ES-I3 (cell line): ENCODE measurements around the gene HSD17B10.
"Not testable (repeated sequence)": the region's sequence is repeated elsewhere in the genome, so short reads cannot be mapped to it uniquely, and the experiment has no call there.

Source experiments
- H3K36me3 ChIP-seq: 2 replicates; pipeline ENCODE4 v1.6.1; 2013; ENCODE audit warnings: mild to moderate bottlenecking, low read length, control low read depth, moderate library complexity; ENCODE audit not compliant: insufficient read depth
- H3K4me1 ChIP-seq: 2 replicates; pipeline ENCODE4 v1.6.1; 2013; ENCODE audit warnings: mild to moderate bottlenecking, control low read depth, low read length; ENCODE audit not compliant: insufficient read depth
- H3K9ac ChIP-seq: 2 replicates; pipeline ENCODE4 v1.6.1; 2013; ENCODE audit warnings: low read depth, mild to moderate bottlenecking, low read length, moderate library complexity
- H3K9me3 ChIP-seq: 2 replicates; pipeline ENCODE4 v1.6.1; 2013; ENCODE audit warnings: mild to moderate bottlenecking, low read length, moderate library complexity; ENCODE audit not compliant: control insufficient read depth, insufficient read depth

The HSD17B10 gene

GRCh38 chrX:53433651-53434639, at the start of gene HSD17B10:
HSD17B10 (minus strand) TSS chrX:53434370; CDS start chrX:53434345, 25 bp downstream.
- Histone ChIP-seq H3K36me3 (peaks cover 10% of the 10 kb centered on the region; the same call in 1 of the 2 replicates), H3K9me3 (no peaks in the 10 kb centered on the region), H3K4me1 (peaks cover 5% of the 10 kb centered on the region; the same call in 1 of the 2 replicates), H3K9ac (peak within 1 kb of the TSS; percentile 96)

GRCh38 chrX:53483416-53483815, 49.2 kb upstream of the HSD17B10 start:
- Histone ChIP-seq H3K9me3 (no peaks in the 10 kb centered on the region), H3K9ac (no peak overlapping the region), H3K36me3 (no peaks in the 10 kb centered on the region), H3K4me1 (peaks cover 5% of the 10 kb centered on the region; the same call in 1 of the 2 replicates)

- H3K36me3 ChIP-seq = no peaks in the 10 kb centered on the region
- no peaks in the 10 kb centered on the region for H3K9me3 ChIP-seq
- H3K4me1 ChIP-seq = peaks cover 5% of the 10 kb centered on the region; the same call in 1 of the 2 replicates
- H3K9ac ChIP-seq = no peak overlapping the region
These were observed 47.8 kb upstream of the HSD17B10 start for GRCh38 chrX:53481816-53482465.

GRCh38 chrX:53481093-53481492, 46.9 kb upstream of the HSD17B10 start:
- Histone ChIP-seq H3K9me3 (no peaks in the 10 kb centered on the region), H3K36me3 (no peaks in the 10 kb centered on the region), H3K4me1 (peaks cover 5% of the 10 kb centered on the region; the same call in 1 of the 2 replicates), H3K9ac (no peak overlapping the region)

- Histone ChIP-seq H3K9ac (no peak overlapping the region), H3K9me3 (no peaks in the 10 kb centered on the region), H3K4me1 (peaks cover 5% of the 10 kb centered on the region; the same call in 1 of the 2 replicates), H3K36me3 (no peaks in the 10 kb centered on the region)
These were observed 45.1 kb upstream of the HSD17B10 start for GRCh38 chrX:53479301-53479700.

- no peak overlapping the region for H3K9ac ChIP-seq
- peaks cover 5% of the 10 kb centered on the region; the same call in 1 of the 2 replicates for H3K4me1 ChIP-seq
- H3K36me3 ChIP-seq = no peaks in the 10 kb centered on the region
- no peaks in the 10 kb centered on the region for H3K9me3 ChIP-seq
These were observed 42.2 kb upstream of the HSD17B10 start for GRCh38 chrX:53476371-53476770.

- no peaks in the 10 kb centered on the region for H3K9me3 ChIP-seq
- peaks cover 2% of the 10 kb centered on the region; the same call in 1 of the 2 replicates for H3K4me1 ChIP-seq
- H3K9ac ChIP-seq = no peak overlapping the region
- no peaks in the 10 kb centered on the region for H3K36me3 ChIP-seq
These were observed 40.5 kb upstream of the HSD17B10 start for GRCh38 chrX:53474707-53475106.

GRCh38 chrX:53471346-53471745, 37.2 kb upstream of the HSD17B10 start:
- H3K9ac ChIP-seq = no peak overlapping the region
- H3K9me3 ChIP-seq = no peaks in the 10 kb centered on the region
- H3K36me3 ChIP-seq = no peaks in the 10 kb centered on the region
- no peaks in the 10 kb centered on the region for H3K4me1 ChIP-seq

GRCh38 chrX:53468659-53469058, 34.5 kb upstream of the HSD17B10 start:
- not testable (repeated sequence) for H3K9me3 ChIP-seq, H3K9ac ChIP-seq, H3K36me3 ChIP-seq, H3K4me1 ChIP-seq

- Histone ChIP-seq H3K4me1 (no peaks in the 10 kb centered on the region), H3K9me3 (no peaks in the 10 kb centered on the region), H3K36me3 (no peaks in the 10 kb centered on the region), H3K9ac (no peak overlapping the region)
These were observed 23.9 kb upstream of the HSD17B10 start for GRCh38 chrX:53458082-53458481.

- no peaks in the 10 kb centered on the region for H3K9me3 ChIP-seq
- H3K36me3 ChIP-seq = no peaks in the 10 kb centered on the region
- H3K4me1 ChIP-seq = no peaks in the 10 kb centered on the region
- no peak overlapping the region for H3K9ac ChIP-seq
These were observed 22.1 kb upstream of the HSD17B10 start for GRCh38 chrX:53456254-53456653.

- H3K9me3 ChIP-seq = no peaks in the 10 kb centered on the region
- no peaks in the 10 kb centered on the region for H3K36me3 ChIP-seq
- no peak overlapping the region for H3K9ac ChIP-seq
- no peaks in the 10 kb centered on the region for H3K4me1 ChIP-seq
These were observed 18.6 kb upstream of the HSD17B10 start for GRCh38 chrX:53452812-53453211.

- Histone ChIP-seq H3K4me1 (no peaks in the 10 kb centered on the region), H3K36me3 (no peaks in the 10 kb centered on the region), H3K9ac (no peak overlapping the region), H3K9me3 (no peaks in the 10 kb centered on the region)
These were observed 15.5 kb upstream of the HSD17B10 start for GRCh38 chrX:53449632-53450031.

- H3K4me1 ChIP-seq = no peaks in the 10 kb centered on the region
- H3K9me3 ChIP-seq = no peaks in the 10 kb centered on the region
- no peak overlapping the region for H3K9ac ChIP-seq
- H3K36me3 ChIP-seq = no peaks in the 10 kb centered on the region
These were observed 13.3 kb upstream of the HSD17B10 start for GRCh38 chrX:53447441-53447840.
